ENCODE measurements around the gene NAT16. TPM values are rescaled to one million over a fixed set of nuclear protein-coding genes. Genes with fewer than 3 reads are reported as not detected.

Gene NAT16
- total and polyA plus RNA-seq, 2 of the 8 experiments (the other 6 are each of a cell fraction or from before 2014, with no cell fraction given) = 0.26 to 0.84 TPM

DNA sequence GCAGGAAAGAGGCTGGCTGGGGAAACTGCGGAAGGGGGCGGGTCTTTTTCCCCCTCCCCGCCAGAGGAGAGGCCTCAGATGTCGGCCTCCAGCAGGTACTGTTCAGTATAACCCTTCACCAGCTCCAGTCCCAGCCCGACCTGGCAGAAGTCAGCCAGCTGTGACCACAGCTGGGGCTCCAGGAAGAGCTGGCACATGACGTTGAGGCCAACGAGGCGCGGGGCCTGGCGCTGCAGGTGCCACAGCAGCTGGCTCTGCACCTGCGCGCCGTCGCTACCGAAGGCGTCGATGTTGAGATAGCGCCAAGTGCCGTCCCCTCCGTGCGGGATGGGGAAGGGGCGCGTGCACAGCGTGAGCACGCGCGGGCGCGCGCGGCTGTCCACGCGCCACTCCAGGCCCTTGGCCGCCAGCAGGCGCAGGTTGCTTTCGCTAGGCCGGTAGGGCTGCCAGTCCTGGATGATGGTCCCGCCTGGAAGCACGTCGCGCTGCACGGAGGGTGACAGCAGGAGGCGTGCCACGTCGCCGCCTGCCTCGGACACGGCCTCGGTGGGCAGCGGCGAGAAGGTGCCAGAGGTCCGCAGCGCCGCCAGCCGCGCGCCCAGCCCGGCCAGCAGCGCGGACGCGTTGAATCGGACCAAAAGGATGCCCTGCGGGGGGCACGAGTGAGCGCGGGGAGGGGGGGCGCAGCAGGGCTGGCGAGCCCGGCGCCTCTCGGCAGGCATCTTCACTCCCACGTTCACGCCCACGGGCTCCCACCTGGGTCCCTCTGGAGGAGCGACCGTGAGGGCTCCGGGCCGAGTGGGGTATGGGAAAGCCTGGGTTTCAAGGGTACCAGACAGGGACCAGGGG, 7.9 kb downstream of the NAT16 start (continued):
- no peak for TF ChIP-seq GABPA (IDR thresholded peaks at IDR 0.05; ENCODE audit: borderline replicate concordance, insufficient read depth, low read length)
- TF ChIP-seq KDM4A (IDR thresholded peaks at IDR 0.05; ENCODE audit: low read depth, low read length, severe bottlenecking) = no peak
- TF ChIP-seq TCF12 (IDR thresholded peaks at IDR 0.05; ENCODE audit: low read depth, low read length) = peak; percentile 63; the same call in 1 of the 2 replicates
- no peak for TF ChIP-seq SP4 (IDR thresholded peaks at IDR 0.05; ENCODE audit: low read length)
- TF ChIP-seq NRF1 (IDR thresholded peaks at IDR 0.05; ENCODE audit: low read depth, low read length) = no peak
- TF ChIP-seq, protein P1, sequence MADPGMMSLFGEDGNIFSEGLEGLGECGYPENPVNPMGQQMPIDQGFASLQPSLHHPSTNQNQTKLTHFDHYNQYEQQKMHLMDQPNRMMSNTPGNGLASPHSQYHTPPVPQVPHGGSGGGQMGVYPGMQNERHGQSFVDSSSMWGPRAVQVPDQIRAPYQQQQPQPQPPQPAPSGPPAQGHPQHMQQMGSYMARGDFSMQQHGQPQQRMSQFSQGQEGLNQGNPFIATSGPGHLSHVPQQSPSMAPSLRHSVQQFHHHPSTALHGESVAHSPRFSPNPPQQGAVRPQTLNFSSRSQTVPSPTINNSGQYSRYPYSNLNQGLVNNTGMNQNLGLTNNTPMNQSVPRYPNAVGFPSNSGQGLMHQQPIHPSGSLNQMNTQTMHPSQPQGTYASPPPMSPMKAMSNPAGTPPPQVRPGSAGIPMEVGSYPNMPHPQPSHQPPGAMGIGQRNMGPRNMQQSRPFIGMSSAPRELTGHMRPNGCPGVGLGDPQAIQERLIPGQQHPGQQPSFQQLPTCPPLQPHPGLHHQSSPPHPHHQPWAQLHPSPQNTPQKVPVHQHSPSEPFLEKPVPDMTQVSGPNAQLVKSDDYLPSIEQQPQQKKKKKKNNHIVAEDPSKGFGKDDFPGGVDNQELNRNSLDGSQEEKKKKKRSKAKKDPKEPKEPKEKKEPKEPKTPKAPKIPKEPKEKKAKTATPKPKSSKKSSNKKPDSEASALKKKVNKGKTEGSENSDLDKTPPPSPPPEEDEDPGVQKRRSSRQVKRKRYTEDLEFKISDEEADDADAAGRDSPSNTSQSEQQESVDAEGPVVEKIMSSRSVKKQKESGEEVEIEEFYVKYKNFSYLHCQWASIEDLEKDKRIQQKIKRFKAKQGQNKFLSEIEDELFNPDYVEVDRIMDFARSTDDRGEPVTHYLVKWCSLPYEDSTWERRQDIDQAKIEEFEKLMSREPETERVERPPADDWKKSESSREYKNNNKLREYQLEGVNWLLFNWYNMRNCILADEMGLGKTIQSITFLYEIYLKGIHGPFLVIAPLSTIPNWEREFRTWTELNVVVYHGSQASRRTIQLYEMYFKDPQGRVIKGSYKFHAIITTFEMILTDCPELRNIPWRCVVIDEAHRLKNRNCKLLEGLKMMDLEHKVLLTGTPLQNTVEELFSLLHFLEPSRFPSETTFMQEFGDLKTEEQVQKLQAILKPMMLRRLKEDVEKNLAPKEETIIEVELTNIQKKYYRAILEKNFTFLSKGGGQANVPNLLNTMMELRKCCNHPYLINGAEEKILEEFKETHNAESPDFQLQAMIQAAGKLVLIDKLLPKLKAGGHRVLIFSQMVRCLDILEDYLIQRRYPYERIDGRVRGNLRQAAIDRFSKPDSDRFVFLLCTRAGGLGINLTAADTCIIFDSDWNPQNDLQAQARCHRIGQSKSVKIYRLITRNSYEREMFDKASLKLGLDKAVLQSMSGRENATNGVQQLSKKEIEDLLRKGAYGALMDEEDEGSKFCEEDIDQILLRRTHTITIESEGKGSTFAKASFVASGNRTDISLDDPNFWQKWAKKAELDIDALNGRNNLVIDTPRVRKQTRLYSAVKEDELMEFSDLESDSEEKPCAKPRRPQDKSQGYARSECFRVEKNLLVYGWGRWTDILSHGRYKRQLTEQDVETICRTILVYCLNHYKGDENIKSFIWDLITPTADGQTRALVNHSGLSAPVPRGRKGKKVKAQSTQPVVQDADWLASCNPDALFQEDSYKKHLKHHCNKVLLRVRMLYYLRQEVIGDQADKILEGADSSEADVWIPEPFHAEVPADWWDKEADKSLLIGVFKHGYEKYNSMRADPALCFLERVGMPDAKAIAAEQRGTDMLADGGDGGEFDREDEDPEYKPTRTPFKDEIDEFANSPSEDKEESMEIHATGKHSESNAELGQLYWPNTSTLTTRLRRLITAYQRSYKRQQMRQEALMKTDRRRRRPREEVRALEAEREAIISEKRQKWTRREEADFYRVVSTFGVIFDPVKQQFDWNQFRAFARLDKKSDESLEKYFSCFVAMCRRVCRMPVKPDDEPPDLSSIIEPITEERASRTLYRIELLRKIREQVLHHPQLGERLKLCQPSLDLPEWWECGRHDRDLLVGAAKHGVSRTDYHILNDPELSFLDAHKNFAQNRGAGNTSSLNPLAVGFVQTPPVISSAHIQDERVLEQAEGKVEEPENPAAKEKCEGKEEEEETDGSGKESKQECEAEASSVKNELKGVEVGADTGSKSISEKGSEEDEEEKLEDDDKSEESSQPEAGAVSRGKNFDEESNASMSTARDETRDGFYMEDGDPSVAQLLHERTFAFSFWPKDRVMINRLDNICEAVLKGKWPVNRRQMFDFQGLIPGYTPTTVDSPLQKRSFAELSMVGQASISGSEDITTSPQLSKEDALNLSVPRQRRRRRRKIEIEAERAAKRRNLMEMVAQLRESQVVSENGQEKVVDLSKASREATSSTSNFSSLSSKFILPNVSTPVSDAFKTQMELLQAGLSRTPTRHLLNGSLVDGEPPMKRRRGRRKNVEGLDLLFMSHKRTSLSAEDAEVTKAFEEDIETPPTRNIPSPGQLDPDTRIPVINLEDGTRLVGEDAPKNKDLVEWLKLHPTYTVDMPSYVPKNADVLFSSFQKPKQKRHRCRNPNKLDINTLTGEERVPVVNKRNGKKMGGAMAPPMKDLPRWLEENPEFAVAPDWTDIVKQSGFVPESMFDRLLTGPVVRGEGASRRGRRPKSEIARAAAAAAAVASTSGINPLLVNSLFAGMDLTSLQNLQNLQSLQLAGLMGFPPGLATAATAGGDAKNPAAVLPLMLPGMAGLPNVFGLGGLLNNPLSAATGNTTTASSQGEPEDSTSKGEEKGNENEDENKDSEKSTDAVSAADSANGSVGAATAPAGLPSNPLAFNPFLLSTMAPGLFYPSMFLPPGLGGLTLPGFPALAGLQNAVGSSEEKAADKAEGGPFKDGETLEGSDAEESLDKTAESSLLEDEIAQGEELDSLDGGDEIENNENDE (IDR thresholded peaks at IDR 0.05; ENCODE audit: insufficient replicate concordance, low read length) = no peak
- TF ChIP-seq, protein P2, sequence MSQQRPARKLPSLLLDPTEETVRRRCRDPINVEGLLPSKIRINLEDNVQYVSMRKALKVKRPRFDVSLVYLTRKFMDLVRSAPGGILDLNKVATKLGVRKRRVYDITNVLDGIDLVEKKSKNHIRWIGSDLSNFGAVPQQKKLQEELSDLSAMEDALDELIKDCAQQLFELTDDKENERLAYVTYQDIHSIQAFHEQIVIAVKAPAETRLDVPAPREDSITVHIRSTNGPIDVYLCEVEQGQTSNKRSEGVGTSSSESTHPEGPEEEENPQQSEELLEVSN (IDR thresholded peaks at IDR 0.05) = peak; percentile 74
- no peak for TF ChIP-seq RBBP5 (IDR thresholded peaks at IDR 0.05; ENCODE audit: borderline replicate concordance, low read depth, low read length)
- TF ChIP-seq TEAD4 (IDR thresholded peaks at IDR 0.05; ENCODE audit: low read depth, low read length) = no peak

Measured in H1 (cell line).